Activated CD4-positive, alpha-beta T cell treated with anti-CD3 and anti-CD28 coated beads for 36 hours (primary cell): ENCODE results near the gene LRRC72. TPM values are rescaled to one million over a fixed set of nuclear protein-coding genes. Genes with fewer than 3 reads are reported as not detected.
"Not testable (repeated sequence)": the region's sequence is repeated elsewhere in the genome, so short reads cannot be mapped to it uniquely, and the experiment has no call there.

ENCODE experiments used
- ATAC-seq: fragments of 200-7000 bp; cut with Tn5 transposase; one replicate; pipeline ENCODE4 v1.10.0; 2021; ENCODE audit warnings: mild to moderate bottlenecking, moderate library complexity
- CTCF ChIA-PET: fragments of 350-600 bp; sonication (Branson Sonifier 250); formaldehyde crosslinking; loops from one replicate; lab custom pipeline; 2021; ENCODE audit warnings: antibody characterized with exemption; lab: Charles Lee
- POLR2A ChIA-PET: fragments of 350-600 bp; sonication (Branson Sonifier 250); formaldehyde crosslinking; loops from one replicate; lab custom pipeline; 2021; ENCODE audit warnings: antibody characterized with exemption, inconsistent platforms; lab: Charles Lee
- DNase-seq: peaks from one replicate; pipeline ENCODE4 v3.0.0-alpha.2; 2020
- H3K27ac Mint-ChIP-seq: one replicate; pipeline ENCODE4 v1.8.0; 2021; ENCODE audit warnings: mixed read lengths
- H3K27me3 Mint-ChIP-seq: one replicate; pipeline ENCODE4 v1.8.0; 2021; ENCODE audit warnings: mixed read lengths
- H3K36me3 Mint-ChIP-seq: one replicate; pipeline ENCODE4 v1.8.0; 2021; ENCODE audit warnings: low read depth, mixed read lengths
- H3K4me1 Mint-ChIP-seq: one replicate; pipeline ENCODE4 v1.8.0; 2021; ENCODE audit warnings: mixed read lengths
- H3K4me3 Mint-ChIP-seq: one replicate; pipeline ENCODE4 v1.8.0; 2021; ENCODE audit warnings: mild to moderate bottlenecking, moderate library complexity, mixed read lengths
- H3K9me3 Mint-ChIP-seq: one replicate; pipeline ENCODE4 v1.8.0; 2021; ENCODE audit warnings: low read depth, mixed read lengths
- intact Hi-C, 2 experiments: fragments of 100-400 bp; cut with DNase I in 1 of 2; cut with micrococcal nuclease in 1 of 2; formaldehyde crosslinking; loops; one replicate each; pipeline versions ENCODE4 v1.14.2 to v1.15.1; 2022 to 2024; cut with DNase I, micrococcal nuclease
- total RNA-seq, 2 experiments: library from RNA; stranded (reverse); gene quantifications; one replicate each; pipeline ENCODE4 v1.2.3, GENCODE V29; 2021

Gene LRRC72
- total RNA-seq, 2 experiments from 2014 or later: not detected

DNA sequence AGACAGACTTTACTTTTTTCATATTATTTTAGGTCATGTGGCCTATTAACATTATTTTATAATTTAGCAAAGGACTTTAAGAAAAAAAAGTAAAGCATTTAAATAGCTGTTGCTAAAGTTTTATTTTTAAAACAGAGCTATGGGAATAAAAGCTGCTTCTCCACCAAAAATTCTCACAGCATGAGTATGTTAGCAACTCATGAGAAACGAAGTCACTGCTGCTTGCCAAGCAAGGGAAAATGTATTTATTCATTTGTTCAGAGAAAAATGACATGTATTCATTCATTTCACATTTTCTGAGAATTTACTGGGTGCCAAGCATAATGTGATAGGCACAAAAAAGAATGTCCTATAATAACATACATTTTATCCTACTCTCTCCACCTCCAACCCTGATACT, 5.1 kb downstream of the LRRC72 start:
- Mint-ChIP-seq H3K9me3 (no peaks in the 10 kb centered on the region), H3K36me3 (no peaks in the 10 kb centered on the region), H3K4me3 (no peak overlapping the region), H3K27ac (no peak overlapping the region), H3K27me3 (no peaks in the 10 kb centered on the region), H3K4me1 (peaks cover 4% of the 10 kb centered on the region)
- ATAC-seq (no peak), DNase-seq (no peak)
- ChIA-PET POLR2A (interaction anchor here (1.3 kb wide), 1 partner anchor 16 kb away, joined by 6 read pairs; no protein-coding TSS in a partner anchor), CTCF (no interaction called here)
- intact Hi-C loops: no loop called here

DNA sequence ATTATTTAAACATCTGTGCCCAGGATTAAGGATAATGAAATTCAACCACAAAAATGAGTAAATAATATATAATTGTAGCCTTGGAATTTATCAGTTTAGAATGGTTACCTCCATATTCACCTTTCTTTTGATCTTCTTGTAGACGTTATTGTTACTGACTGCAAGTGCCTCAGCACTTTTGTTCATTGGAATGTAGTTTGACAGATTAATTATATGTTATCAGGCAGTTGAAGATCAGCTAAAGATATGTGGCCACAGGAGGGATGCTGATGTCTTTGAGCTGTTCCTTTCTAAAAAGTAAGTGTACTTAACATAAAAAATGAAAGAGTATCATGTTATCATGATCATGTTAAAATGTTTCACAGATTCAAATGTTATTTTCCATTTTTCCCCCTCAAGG, 5.6 kb downstream of the LRRC72 start:
- no peak for DNase-seq
- intact Hi-C loops: no loop called here
- H3K9me3 Mint-ChIP-seq: no peaks in the 10 kb centered on the region
- no peak overlapping the region for H3K27ac Mint-ChIP-seq
- H3K4me3 Mint-ChIP-seq: no peak overlapping the region
- H3K36me3 Mint-ChIP-seq: no peaks in the 10 kb centered on the region
- no peaks in the 10 kb centered on the region for H3K27me3 Mint-ChIP-seq
- ChIA-PET POLR2A (no interaction called here), CTCF (no interaction called here)
- no peak for ATAC-seq
- H3K4me1 Mint-ChIP-seq: peaks cover 4% of the 10 kb centered on the region

DNA sequence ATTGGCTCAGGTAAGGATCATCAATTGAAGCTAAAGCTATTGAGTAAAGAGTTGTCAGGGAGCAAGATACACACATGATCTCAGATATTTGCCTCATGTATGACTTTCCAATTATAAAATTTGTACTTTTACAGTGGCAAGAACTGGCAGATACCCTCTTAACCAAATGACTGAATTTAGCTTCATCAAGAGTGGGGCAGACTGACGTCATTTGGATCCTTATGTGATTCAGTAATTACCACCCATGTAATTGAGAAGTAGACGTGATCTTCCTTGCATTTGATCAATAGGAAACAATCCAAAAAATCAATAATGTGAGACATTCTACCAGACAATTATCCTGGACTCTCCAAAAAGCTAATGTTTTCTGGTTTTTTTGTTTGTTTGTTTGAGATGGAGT, 8.9 kb downstream of the LRRC72 start:
- CTCF ChIA-PET: no interaction called here

DNA sequence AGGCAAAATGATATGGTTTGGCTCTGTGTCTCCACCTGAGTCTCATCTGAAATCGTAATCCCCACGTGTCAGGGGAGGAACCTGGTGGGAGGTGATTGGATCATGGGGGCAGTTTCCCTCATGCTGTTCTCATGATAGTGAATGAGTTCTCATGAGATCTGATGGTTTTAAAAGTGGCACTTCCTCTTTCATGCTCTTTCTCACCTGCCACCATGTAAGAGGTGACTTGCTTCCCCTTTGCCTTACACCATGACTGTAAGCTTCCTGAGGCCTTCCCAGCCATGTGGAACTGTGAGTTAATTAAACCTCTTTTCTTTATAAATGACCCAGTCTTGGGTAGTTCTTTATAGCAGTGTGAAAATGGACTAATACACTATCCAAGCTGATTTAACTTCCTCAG, 13.9 kb downstream of the LRRC72 start:
- H3K27ac Mint-ChIP-seq, H3K36me3 Mint-ChIP-seq, ATAC-seq, POLR2A ChIA-PET, H3K4me3 Mint-ChIP-seq, H3K27me3 Mint-ChIP-seq, DNase-seq, H3K9me3 Mint-ChIP-seq, H3K4me1 Mint-ChIP-seq, intact Hi-C loops: not testable (repeated sequence)
- CTCF ChIA-PET: interaction anchor here (1.3 to 1.8 kb wide), 2 partner anchors 10 to 24 kb away, joined by 6 to 8 read pairs; no protein-coding TSS in a partner anchor

More for the DNA sequence above, 8.9 kb downstream of the LRRC72 start:
- no peaks in the 10 kb centered on the region for H3K9me3 Mint-ChIP-seq
- intact Hi-C loops: no loop called here
- no peaks in the 10 kb centered on the region for H3K4me1 Mint-ChIP-seq
- no peak overlapping the region for H3K4me3 Mint-ChIP-seq
- POLR2A ChIA-PET: no interaction called here
- no peaks in the 10 kb centered on the region for H3K36me3 Mint-ChIP-seq
- no peak for DNase-seq
- H3K27ac Mint-ChIP-seq: no peak overlapping the region
- H3K27me3 Mint-ChIP-seq: no peaks in the 10 kb centered on the region
- ATAC-seq: no peak

DNA sequence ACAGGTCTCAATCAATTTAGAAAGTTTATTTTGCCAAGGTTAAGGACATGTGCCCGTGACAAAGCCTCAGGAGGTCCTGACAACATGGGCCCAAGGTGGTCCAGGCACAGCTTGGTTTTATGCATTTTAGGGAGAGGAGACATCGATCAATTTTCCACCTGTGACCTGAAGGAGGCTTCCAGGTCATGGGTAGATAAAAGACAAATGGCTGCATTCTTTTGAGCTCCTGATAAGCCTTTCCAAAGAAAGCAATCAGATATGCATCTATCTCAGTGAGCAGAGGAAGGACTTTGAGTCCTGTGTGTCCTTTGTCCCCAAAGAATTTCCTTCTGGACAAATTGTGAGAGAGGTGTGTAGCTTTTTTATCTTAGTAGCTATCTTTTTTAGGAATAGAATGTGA, 15.8 kb downstream of the LRRC72 start:
- Mint-ChIP-seq H3K9me3 (no peaks in the 10 kb centered on the region), H3K4me1 (no peaks in the 10 kb centered on the region), H3K4me3 (no peak overlapping the region), H3K27ac (no peak overlapping the region), H3K36me3 (no peaks in the 10 kb centered on the region), H3K27me3 (no peaks in the 10 kb centered on the region)
- ChIA-PET POLR2A (no interaction called here), CTCF (interaction anchor here (0.7 to 1.8 kb wide), 3 partner anchors 21 to 67 kb away, joined by 3 to 8 read pairs (median 4); no protein-coding TSS in a partner anchor)
- no peak for ATAC-seq
- no peak for DNase-seq
- intact Hi-C loops: no loop called here

DNA sequence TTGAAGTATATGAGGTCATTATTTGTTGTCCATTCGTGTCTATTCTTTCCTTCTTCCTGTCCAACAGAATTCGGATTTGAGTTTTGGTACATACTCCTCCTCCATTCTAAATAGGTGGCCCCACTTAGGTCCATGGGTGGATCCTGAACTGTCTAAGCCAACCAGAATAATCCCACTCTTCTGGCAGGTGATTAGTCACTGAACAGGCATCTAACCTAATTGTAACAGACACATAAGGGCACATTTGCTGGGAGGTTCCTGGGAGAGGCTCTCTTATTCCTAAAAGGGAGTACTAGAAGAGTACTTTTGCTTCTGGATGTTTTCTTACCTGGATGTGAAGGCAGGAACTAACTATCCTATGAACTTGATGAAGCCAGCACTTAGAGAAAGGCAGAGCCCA, 16.8 kb downstream of the LRRC72 start:
- Mint-ChIP-seq H3K9me3 (no peaks in the 10 kb centered on the region), H3K4me3 (no peak overlapping the region), H3K36me3 (no peaks in the 10 kb centered on the region), H3K4me1 (no peaks in the 10 kb centered on the region), H3K27me3 (no peaks in the 10 kb centered on the region), H3K27ac (no peak overlapping the region)
- ATAC-seq (no peak), DNase-seq (no peak)
- intact Hi-C loops: no loop called here
- POLR2A ChIA-PET: no interaction called here
- CTCF ChIA-PET: interaction anchor here (1.1 kb wide), 1 partner anchor 17 kb away, joined by 3 read pairs; no protein-coding TSS in a partner anchor

DNA sequence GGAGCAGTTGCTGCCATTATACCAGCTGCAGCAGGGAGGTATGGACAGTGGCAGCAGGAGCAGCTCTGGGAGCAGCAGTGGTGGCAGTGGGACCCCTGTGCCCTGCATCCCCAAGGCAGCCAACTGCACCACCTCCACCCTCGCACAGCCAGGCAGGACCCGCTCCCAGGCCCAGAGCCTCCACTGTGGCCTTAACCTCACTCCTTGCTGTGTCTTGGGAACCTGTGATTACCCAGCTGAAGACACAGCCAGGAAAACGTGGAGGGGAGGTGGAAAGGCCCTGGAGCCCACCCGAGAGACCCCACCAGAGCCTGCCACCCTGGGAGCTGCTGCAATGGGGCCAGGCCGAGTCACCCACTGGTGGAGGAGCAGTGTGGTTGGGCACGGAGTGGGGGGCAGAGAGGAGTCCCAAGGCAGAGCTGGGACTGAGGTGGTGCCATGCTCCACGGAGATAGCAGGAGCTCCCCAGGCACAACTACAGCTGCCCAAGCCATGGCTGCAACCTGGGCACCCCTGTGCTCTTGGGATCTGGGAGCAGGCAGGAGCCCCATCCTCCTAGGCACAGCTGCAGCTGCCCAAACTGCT, 20.4 kb downstream of the LRRC72 start:
- CTCF ChIA-PET: no interaction called here

DNA sequence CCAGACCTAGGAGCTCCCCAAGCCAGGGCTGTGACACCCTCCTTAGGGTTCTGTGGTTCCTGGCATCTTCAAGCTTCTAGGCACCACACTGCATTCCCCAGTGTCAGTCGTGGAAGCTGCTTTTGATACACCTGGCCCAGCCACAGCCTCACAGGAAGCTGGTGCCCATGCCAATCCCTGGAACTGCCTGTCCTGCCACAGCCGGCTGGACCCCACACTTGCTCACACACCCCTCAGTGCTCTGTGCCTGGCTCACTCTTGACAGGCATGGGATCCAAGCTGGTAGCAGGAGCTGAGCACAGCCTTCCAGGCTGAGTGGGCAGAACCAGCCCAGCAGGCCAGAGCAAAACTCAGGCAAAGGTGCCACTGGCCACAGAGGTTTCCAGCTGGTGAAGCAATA, 21.8 kb downstream of the LRRC72 start:
- no peak overlapping the region for H3K27ac Mint-ChIP-seq
- intact Hi-C loops: no loop called here
- CTCF ChIA-PET: interaction anchor here (0.6 to 1.4 kb wide), 5 partner anchors 11 to 471 kb away, joined by 3 to 4 read pairs (median 3); no protein-coding TSS in a partner anchor

More for the DNA sequence above, 20.4 kb downstream of the LRRC72 start:
- POLR2A ChIA-PET: no interaction called here
- ATAC-seq (no peak), DNase-seq (no peak)
- H3K9me3 Mint-ChIP-seq: no peaks in the 10 kb centered on the region
- H3K4me1 Mint-ChIP-seq: no peaks in the 10 kb centered on the region
- H3K4me3 Mint-ChIP-seq: no peak overlapping the region
- no peaks in the 10 kb centered on the region for H3K36me3 Mint-ChIP-seq
- intact Hi-C loops: no loop called here
- peaks cover 3% of the 10 kb centered on the region for H3K27me3 Mint-ChIP-seq
- H3K27ac Mint-ChIP-seq: no peak overlapping the region

DNA sequence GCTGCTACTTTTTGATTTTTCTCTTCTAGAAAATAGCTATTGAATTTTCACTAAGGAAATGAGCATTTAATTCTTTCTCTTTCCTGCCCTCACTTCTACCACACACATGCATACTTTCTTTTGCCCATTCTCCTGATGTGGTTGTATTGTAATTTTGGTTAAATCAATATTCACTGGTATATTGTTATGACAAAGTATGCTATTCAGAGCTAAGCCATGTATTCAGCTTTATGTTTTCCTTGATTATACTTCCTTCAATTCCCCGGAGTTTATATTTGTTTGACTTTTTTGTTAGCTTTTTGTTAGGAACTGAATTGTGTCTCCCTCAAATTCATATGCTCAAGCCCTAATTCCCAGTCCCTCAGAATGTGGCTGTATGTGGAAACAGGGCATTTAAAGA, 24.0 kb downstream of the LRRC72 start:
- POLR2A ChIA-PET: no interaction called here
- Mint-ChIP-seq H3K9me3 (no peaks in the 10 kb centered on the region), H3K27ac (no peak overlapping the region), H3K36me3 (no peaks in the 10 kb centered on the region), H3K4me3 (no peak overlapping the region), H3K27me3 (peaks cover 12% of the 10 kb centered on the region), H3K4me1 (no peaks in the 10 kb centered on the region)
- intact Hi-C loops: no loop called here
- no peak for DNase-seq
- CTCF ChIA-PET: interaction anchor here (0.5 to 5.5 kb wide), 4 partner anchors 10 to 16 kb away, joined by 3 to 27 read pairs (median 5); no protein-coding TSS in a partner anchor
- no peak for ATAC-seq

More for the DNA sequence above, 21.8 kb downstream of the LRRC72 start:
- Mint-ChIP-seq H3K9me3 (no peaks in the 10 kb centered on the region), H3K4me3 (no peak overlapping the region), H3K36me3 (no peaks in the 10 kb centered on the region), H3K27me3 (peaks cover 7% of the 10 kb centered on the region), H3K4me1 (no peaks in the 10 kb centered on the region)
- ATAC-seq: no peak
- no peak for DNase-seq
- POLR2A ChIA-PET: no interaction called here

DNA sequence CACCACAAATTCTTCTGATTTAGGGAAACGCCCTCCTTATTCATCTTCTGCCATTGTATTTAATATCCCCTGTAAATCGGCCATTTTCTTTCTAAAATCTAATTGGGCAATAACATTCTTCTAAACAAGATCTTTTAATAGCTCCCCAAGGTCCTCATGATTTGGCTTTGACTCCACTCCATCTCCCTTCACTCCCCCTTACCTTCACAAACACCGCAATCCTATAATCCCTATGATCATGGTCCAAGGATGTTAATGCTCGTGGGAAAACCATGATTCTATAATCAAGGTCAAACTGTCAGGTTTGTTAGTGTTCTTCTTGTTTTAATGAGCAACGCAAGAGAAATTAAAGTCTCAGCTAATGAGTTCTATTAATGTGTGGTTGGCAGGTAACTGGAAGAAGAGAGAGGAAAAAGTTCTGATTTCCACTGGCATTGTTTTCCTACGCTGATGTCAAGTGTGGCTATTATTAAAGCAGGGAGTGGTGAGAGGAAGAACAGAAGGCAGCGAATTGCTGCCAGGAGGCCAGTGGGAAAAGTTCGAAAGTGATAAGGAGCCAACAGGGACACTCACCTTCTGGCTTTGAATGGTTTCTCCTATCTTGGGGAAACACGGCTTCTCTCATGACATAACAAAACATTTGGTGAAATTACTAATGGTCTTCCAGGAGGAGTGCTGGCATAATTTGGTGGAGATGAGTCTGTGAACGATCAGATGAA, 28.1 kb downstream of the LRRC72 start:
- no peaks in the 10 kb centered on the region for H3K36me3 Mint-ChIP-seq
- peaks cover 9% of the 10 kb centered on the region for H3K27me3 Mint-ChIP-seq
- no peak overlapping the region for H3K27ac Mint-ChIP-seq
- ATAC-seq (no peak), DNase-seq (no peak)
- intact Hi-C loops: no loop called here
- ChIA-PET POLR2A (no interaction called here), CTCF (interaction anchor here (0.9 to 5.5 kb wide), 2 partner anchors 9 to 31 kb away, joined by 3 to 27 read pairs; no protein-coding TSS in a partner anchor)
- H3K4me3 Mint-ChIP-seq: no peak overlapping the region
- no peaks in the 10 kb centered on the region for H3K4me1 Mint-ChIP-seq
- H3K9me3 Mint-ChIP-seq: no peaks in the 10 kb centered on the region

DNA sequence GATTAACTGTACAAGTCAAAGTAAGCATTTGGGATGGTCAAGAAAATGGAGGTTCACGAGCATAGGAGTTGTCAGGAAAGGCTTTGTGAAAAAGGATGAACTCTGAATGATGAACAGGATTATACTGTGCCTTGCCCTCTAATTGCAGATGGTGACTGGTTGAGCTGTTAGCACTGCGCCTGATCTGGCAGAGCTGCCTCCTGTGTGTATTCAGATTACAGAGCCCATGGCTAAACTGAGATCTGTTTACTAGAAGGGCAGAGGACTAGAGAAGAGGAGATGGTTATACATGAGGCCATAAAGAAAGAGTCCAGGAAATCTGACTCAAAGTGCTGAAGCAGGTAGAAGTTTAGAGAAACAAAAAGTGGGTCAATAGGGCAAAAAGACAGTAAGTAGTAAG, 29.7 kb downstream of the LRRC72 start:
- intact Hi-C loops: no loop called here
- Mint-ChIP-seq H3K27me3 (peaks cover 9% of the 10 kb centered on the region), H3K9me3 (no peaks in the 10 kb centered on the region), H3K27ac (no peak overlapping the region), H3K36me3 (no peaks in the 10 kb centered on the region), H3K4me3 (no peak overlapping the region), H3K4me1 (no peaks in the 10 kb centered on the region)
- ATAC-seq: no peak
- ChIA-PET CTCF (interaction anchor here (0.6 kb wide), 1 partner anchor 136 kb away, joined by 3 read pairs; no protein-coding TSS in a partner anchor), POLR2A (no interaction called here)
- DNase-seq: no peak
